ENCODE data around the gene GARIN5A. TPM values are rescaled to one million over a fixed set of nuclear protein-coding genes. Genes with fewer than 3 reads are reported as not detected.

GARIN5A gene
- total and polyA plus RNA-seq, 9 of the 15 experiments (the other 6 are each of a cell fraction or from before 2014, with no cell fraction given): 0.10 to 0.82 (median 0.23) TPM; not detected in 2

GRCh38 chr19:50511069-50511822, 34.6 kb upstream of the GARIN5A start, which contains the start of gene JOSD2 (continued):
- TF ChIP-seq NCOA1 (IDR thresholded peaks at IDR 0.05; ENCODE audit: low read depth) (peak; percentile 99), RFX5 (IDR thresholded peaks at IDR 0.05; ENCODE audit: low read depth, low read length) (peak; percentile 76), ILF3 (IDR thresholded peaks at IDR 0.05; ENCODE audit: borderline replicate concordance) (no peak), ZBTB17 (CRISPR knock-in tag; IDR thresholded peaks at IDR 0.05) (0 out of 2 replicates have a peak, but pooled peaks have one; percentile 23), ZFPM2 (CRISPR knock-in tag; IDR thresholded peaks at IDR 0.05) (no peak), JUND (IDR thresholded peaks at IDR 0.05; ENCODE audit: borderline replicate concordance, low read depth, low read length) (peak; percentile 88), JUND (tag; IDR thresholded peaks at IDR 0.05; ENCODE audit: borderline replicate concordance, low read depth, low read length) (peak; percentile 88; the same call in 1 of the 3 replicates), ZNF561 (CRISPR knock-in tag; conservative IDR thresholded peaks at IDR 0.05) (no peak), KAT7 (CRISPR knock-in tag; IDR thresholded peaks at IDR 0.05; ENCODE audit: borderline replicate concordance) (0 out of 2 replicates have a peak, but pooled peaks have one; percentile 60), KDM5B (IDR thresholded peaks at IDR 0.05; ENCODE audit: insufficient replicate concordance, low read depth, low read length) (no peak), ETV5 (CRISPR knock-in tag; IDR thresholded peaks at IDR 0.05; ENCODE audit: low read depth) (peak; percentile 88; the same call in 1 of the 2 replicates), HNRNPL (IDR thresholded peaks at IDR 0.05; ENCODE audit: low read depth, low read length) (no peak), CBX5 (IDR thresholded peaks at IDR 0.05; ENCODE audit: borderline replicate concordance, low read depth) (0 out of 2 replicates have a peak, but pooled peaks have one; percentile 66), RUNX1 (IDR thresholded peaks at IDR 0.05; ENCODE audit: low read depth) (0 out of 2 replicates have a peak, but pooled peaks have one; percentile 17)
- TF ChIP-seq, protein P1, sequence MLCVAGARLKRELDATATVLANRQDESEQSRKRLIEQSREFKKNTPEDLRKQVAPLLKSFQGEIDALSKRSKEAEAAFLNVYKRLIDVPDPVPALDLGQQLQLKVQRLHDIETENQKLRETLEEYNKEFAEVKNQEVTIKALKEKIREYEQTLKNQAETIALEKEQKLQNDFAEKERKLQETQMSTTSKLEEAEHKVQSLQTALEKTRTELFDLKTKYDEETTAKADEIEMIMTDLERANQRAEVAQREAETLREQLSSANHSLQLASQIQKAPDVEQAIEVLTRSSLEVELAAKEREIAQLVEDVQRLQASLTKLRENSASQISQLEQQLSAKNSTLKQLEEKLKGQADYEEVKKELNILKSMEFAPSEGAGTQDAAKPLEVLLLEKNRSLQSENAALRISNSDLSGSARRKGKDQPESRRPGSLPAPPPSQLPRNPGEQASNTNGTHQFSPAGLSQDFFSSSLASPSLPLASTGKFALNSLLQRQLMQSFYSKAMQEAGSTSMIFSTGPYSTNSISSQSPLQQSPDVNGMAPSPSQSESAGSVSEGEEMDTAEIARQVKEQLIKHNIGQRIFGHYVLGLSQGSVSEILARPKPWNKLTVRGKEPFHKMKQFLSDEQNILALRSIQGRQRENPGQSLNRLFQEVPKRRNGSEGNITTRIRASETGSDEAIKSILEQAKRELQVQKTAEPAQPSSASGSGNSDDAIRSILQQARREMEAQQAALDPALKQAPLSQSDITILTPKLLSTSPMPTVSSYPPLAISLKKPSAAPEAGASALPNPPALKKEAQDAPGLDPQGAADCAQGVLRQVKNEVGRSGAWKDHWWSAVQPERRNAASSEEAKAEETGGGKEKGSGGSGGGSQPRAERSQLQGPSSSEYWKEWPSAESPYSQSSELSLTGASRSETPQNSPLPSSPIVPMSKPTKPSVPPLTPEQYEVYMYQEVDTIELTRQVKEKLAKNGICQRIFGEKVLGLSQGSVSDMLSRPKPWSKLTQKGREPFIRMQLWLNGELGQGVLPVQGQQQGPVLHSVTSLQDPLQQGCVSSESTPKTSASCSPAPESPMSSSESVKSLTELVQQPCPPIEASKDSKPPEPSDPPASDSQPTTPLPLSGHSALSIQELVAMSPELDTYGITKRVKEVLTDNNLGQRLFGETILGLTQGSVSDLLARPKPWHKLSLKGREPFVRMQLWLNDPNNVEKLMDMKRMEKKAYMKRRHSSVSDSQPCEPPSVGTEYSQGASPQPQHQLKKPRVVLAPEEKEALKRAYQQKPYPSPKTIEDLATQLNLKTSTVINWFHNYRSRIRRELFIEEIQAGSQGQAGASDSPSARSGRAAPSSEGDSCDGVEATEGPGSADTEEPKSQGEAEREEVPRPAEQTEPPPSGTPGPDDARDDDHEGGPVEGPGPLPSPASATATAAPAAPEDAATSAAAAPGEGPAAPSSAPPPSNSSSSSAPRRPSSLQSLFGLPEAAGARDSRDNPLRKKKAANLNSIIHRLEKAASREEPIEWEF (CRISPR knock-in tag; IDR thresholded peaks at IDR 0.05): no peak
- TF ChIP-seq, protein P2, sequence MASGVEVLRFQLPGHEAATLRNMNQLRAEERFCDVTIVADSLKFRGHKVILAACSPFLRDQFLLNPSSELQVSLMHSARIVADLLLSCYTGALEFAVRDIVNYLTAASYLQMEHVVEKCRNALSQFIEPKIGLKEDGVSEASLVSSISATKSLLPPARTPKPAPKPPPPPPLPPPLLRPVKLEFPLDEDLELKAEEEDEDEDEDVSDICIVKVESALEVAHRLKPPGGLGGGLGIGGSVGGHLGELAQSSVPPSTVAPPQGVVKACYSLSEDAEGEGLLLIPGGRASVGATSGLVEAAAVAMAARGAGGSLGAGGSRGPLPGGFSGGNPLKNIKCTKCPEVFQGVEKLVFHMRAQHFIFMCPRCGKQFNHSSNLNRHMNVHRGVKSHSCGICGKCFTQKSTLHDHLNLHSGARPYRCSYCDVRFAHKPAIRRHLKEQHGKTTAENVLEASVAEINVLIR (CRISPR knock-in tag; IDR thresholded peaks at IDR 0.05): peak; percentile 99
- TF ChIP-seq, protein P3, sequence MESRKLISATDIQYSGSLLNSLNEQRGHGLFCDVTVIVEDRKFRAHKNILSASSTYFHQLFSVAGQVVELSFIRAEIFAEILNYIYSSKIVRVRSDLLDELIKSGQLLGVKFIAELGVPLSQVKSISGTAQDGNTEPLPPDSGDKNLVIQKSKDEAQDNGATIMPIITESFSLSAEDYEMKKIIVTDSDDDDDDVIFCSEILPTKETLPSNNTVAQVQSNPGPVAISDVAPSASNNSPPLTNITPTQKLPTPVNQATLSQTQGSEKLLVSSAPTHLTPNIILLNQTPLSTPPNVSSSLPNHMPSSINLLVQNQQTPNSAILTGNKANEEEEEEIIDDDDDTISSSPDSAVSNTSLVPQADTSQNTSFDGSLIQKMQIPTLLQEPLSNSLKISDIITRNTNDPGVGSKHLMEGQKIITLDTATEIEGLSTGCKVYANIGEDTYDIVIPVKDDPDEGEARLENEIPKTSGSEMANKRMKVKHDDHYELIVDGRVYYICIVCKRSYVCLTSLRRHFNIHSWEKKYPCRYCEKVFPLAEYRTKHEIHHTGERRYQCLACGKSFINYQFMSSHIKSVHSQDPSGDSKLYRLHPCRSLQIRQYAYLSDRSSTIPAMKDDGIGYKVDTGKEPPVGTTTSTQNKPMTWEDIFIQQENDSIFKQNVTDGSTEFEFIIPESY (CRISPR knock-in tag; IDR thresholded peaks at IDR 0.05): peak; percentile 27; the same call in 1 of the 2 replicates
